Fibroblast of villous mesenchyme (primary cell): ENCODE data around the gene TMEM256. TPM values are rescaled to one million over a fixed set of nuclear protein-coding genes. Genes with fewer than 3 reads are reported as not detected.

Experiments used
- DNase-seq: peaks from one replicate; pipeline ENCODE4 v3.0.0-alpha.2; 2010; ENCODE audit warnings: low read depth
- H3K4me3 ChIP-seq: 2 replicates; pipeline ENCODE4 v1.5.1; 2011; ENCODE audit warnings: low read depth, mild to moderate bottlenecking, low read length
- CTCF ChIP-seq: IDR thresholded peaks from 2 replicates; pipeline ENCODE4 v1.5.1; 2012; ENCODE audit warnings: low read depth, mild to moderate bottlenecking, low read length; ENCODE audit not compliant: insufficient read depth
- total RNA-seq: library from RNA; depleted of rRNA; stranded (reverse); fragments of >200 nt; gene quantifications from 2 replicates; pipeline ENCODE4 v1.2.3, GENCODE V29; 2012

Gene TMEM256
- total RNA-seq, 1 donor = 162 TPM

GRCh38 chr17:7428557-7428956, 24.7 kb upstream of the TMEM256 start, which contains the start of gene SPEM3:
TSS of gene SPEM3 (plus strand) at chr17:7428857. CDS start at chr17:7428903, 46 bp downstream.
- H3K4me3 ChIP-seq = no peak within 1 kb of the TSS
- no peak for TF ChIP-seq CTCF
- DNase-seq = no peak

GRCh38 chr17:7427549-7427948, 23.7 kb upstream of the TMEM256 start:
- no peak for DNase-seq
- TF ChIP-seq CTCF = no peak
- no peak overlapping the region for H3K4me3 ChIP-seq

DNA sequence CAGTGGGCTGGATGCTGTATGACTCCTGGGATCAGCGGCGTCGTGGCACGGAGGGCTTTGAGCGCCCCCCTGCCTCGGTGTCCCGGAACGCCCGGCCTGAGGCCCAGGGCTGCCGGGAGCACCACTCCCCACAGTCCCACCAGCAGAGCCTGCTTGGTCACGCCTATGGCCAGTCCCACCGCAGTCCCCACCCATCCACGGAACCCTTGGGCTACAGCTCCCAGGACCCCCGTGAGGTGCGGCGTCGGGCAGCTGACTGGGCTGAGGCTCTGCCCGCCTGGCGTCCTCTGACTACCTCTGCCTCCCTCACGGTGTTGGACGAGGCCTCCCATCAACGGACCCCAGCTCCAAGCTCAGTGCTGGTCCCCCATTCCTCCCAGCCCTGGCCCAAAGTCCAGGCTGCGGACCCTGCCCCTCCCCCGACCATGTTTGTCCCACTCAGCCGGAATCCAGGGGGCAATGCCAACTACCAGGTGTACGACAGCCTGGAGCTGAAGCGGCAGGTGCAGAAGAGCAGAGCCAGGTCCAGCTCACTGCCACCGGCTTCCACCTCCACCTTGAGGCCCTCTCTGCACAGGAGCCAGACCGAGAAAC, 23.1 kb upstream of the TMEM256 start:
- no peak for DNase-seq

GRCh38 chr17:7426203-7426863, 22.4 kb upstream of the TMEM256 start:
- no peak for TF ChIP-seq CTCF
- DNase-seq = no peak
- no peak overlapping the region for H3K4me3 ChIP-seq

More for the DNA sequence above, 23.1 kb upstream of the TMEM256 start:
- H3K4me3 ChIP-seq = no peak overlapping the region
- TF ChIP-seq CTCF = no peak

DNA sequence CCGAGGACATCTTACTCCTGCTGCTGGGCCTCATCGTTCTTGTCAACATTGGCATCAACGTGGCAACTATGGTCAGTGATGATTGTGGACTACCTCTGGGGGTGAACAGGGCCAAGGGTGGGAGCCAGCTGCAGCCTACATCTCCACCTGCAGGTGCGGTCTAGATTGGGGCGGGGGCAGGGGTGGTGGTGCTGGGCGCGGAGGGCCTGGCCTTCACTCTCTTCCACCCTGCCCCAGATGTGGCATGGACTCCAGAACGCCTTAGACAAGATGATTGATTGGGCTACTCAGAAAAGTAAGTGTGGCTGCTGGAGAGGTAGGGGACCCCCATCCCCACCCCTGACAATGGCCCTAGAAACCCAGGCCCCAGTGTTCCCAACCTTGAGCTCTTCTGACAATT, 21.9 kb upstream of the TMEM256 start:
- DNase-seq = no peak
- TF ChIP-seq CTCF = no peak
- no peak overlapping the region for H3K4me3 ChIP-seq

GRCh38 chr17:7425316-7425715, 21.4 kb upstream of the TMEM256 start, which contains the start of gene SPEM2:
TSS of gene SPEM2 (plus strand) at chr17:7425616. CDS start at chr17:7425689, 73 bp downstream.
- no peak for DNase-seq
- TF ChIP-seq CTCF = no peak

More at GRCh38 chr17:7425316-7425715, 21.4 kb upstream of the TMEM256 start, which contains the start of gene SPEM2:
- H3K4me3 ChIP-seq = no peak within 1 kb of the TSS
